Spleen (tissue), 7 donors: ENCODE data around the gene LYZL1.

Source experiments
- CTCF ChIP-seq, 11 experiments: fragments of 200-600 bp in 7 of 11; fragments of 450-650 bp in 4 of 11; sonication (generic) in 4 of 11; IDR thresholded peaks in 8 of 11; conservative IDR thresholded peaks in 3 of 11; 1 replicate in 7 of 11; 2 replicates in 4 of 11; pipeline versions ENCODE4 v1.4.0 to v1.8.0; 2016 to 2021; ENCODE audit warnings: antibody characterized with exemption in 11 of 11, inconsistent platforms in 4 of 11, mild to moderate bottlenecking in 1 of 11
- POLR2A ChIP-seq, 3 donors: fragments of 450-650 bp; IDR thresholded peaks; one replicate each; pipeline ENCODE4 v1.5.1; 2017; ENCODE audit warnings: antibody characterized with exemption in 3 of 3, mild to moderate bottlenecking in 1 of 3
- POLR2AphosphoS5 ChIP-seq, 3 donors: sonication (generic); formaldehyde crosslinking; IDR thresholded peaks; one replicate each; pipeline ENCODE4 v1.5.1; 2017; ENCODE audit warnings: antibody characterized with exemption in 3 of 3
- donor health status: DM: no; HTN: no; CAD: no; lungs with moderate emphysema.
- donor health status: DM: no; HTN: no; CAD: no.
- donor health status: DM: no; HTN: no; CAD: no.

- TF ChIP-seq CTCF (IDR thresholded peaks at IDR 0.05 in 8 of 11, conservative IDR thresholded peaks at IDR 0.05 in 3 of 11) (no peak), POLR2AphosphoS5 (IDR thresholded peaks at IDR 0.05) (no peak), POLR2A (IDR thresholded peaks at IDR 0.05) (no peak)
Measured at GRCh38 chr10:29277296-29277695, 11.6 kb upstream of the LYZL1 start.
